DOHH2 (cell line): ENCODE measurements around the gene TMTC1.

ENCODE experiments used
- H3F3A ChIP-seq: fragments of 200-600 bp; sonication (generic), shearing (Covaris generic); 2 replicates; pipeline ENCODE4 v1.6.0; 2016; ENCODE audit warnings: antibody characterized with exemption, mild to moderate bottlenecking; ENCODE audit not compliant: control insufficient read depth, insufficient read depth
- H3K27ac ChIP-seq: fragments of 200-600 bp; sonication (generic); 2 replicates; pipeline ENCODE4 v1.5.1; 2014; ENCODE audit warnings: low read depth, mild to moderate bottlenecking, low read length, moderate library complexity
- H3K27me3 ChIP-seq: fragments of 200-600 bp; sonication (generic); 2 replicates; pipeline ENCODE4 v1.6.1; 2014; ENCODE audit warnings: mild to moderate bottlenecking, low read length, mixed read lengths; ENCODE audit not compliant: control insufficient read depth
- H3K36me3 ChIP-seq: fragments of 200-600 bp; sonication (generic); 2 replicates; pipeline ENCODE4 v1.6.1; 2014; ENCODE audit warnings: mild to moderate bottlenecking, low read length, moderate library complexity, mixed read lengths; ENCODE audit not compliant: control insufficient read depth
- H3K4me1 ChIP-seq: fragments of 200-600 bp; sonication (generic); 2 replicates; pipeline ENCODE4 v1.6.1; 2014; ENCODE audit warnings: mild to moderate bottlenecking, low read length, mixed read lengths; ENCODE audit not compliant: control insufficient read depth
- H3K4me2 ChIP-seq: fragments of 200-600 bp; sonication (generic); 2 replicates; pipeline ENCODE4 v1.6.0; 2014; ENCODE audit warnings: mild to moderate bottlenecking, low read length, moderate library complexity
- H3K4me3 ChIP-seq: fragments of 200-600 bp; sonication (generic); 2 replicates; pipeline ENCODE4 v1.5.1; 2014; ENCODE audit warnings: mild to moderate bottlenecking, low read length, mixed read lengths
- H3K79me2 ChIP-seq: fragments of 200-600 bp; sonication (generic); 2 replicates; pipeline ENCODE4 v1.6.1; 2014; ENCODE audit warnings: mild to moderate bottlenecking, low read length, mixed read lengths; ENCODE audit not compliant: control insufficient read depth
- H3K9me2 ChIP-seq: fragments of 200-600 bp; sonication (generic); replicated peaks from 2 replicates; pipeline ENCODE4 v1.6.1; 2014; ENCODE audit warnings: mild to moderate bottlenecking, low read length, mixed read lengths; ENCODE audit not compliant: control insufficient read depth
- H3K9me3 ChIP-seq: fragments of 200-600 bp; sonication (generic); 2 replicates; pipeline ENCODE4 v1.6.1; 2014; ENCODE audit warnings: antibody characterized with exemption, low read length, mixed read lengths; ENCODE audit not compliant: control insufficient read depth, insufficient read depth
- H4K20me1 ChIP-seq: fragments of 200-600 bp; sonication (generic); 2 replicates; pipeline ENCODE4 v1.6.0; 2014; ENCODE audit warnings: low read depth, mild to moderate bottlenecking, antibody characterized with exemption, low read length, moderate library complexity; ENCODE audit not compliant: control insufficient read depth, insufficient read depth
- EZH2phosphoT487 ChIP-seq: fragments of 200-600 bp; sonication (generic); IDR thresholded peaks from 2 replicates; pipeline ENCODE4 v1.6.1; 2017; ENCODE audit warnings: borderline replicate concordance, mild to moderate bottlenecking, antibody characterized with exemption, low read length, moderate library complexity, mixed read lengths
- TF ChIP-seq, protein P1 (sequence below): fragments of 200-600 bp; sonication (generic); IDR thresholded peaks from one replicate; pipeline ENCODE4 v1.5.1; 2014; ENCODE audit warnings: antibody characterized with exemption, mild to moderate bottlenecking, low read depth, low read length; ENCODE audit not compliant: poor library complexity, severe bottlenecking

The TMTC1 gene

DNA sequence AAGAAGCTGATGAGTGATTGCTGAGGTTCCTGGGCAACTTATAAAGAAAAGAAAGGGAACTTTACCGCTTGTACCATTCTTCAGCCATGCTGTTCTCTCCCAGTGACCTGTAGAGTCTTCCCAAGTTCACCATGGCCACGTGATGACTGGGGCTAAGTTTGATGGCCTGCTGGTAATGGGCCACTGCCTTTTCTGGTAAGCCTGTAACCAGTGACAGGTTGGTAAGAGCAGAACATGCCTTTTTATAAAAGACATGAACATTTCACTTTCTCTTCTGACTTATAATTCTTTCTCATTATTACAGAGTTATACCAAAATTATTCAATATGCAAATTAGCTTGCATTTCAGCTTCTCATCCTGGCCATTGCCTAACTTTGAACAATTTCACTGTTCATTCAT lies 265.3 kb downstream of the TMTC1 start:
- no peak for TF ChIP-seq EZH2phosphoT487
- TF ChIP-seq, protein P1, sequence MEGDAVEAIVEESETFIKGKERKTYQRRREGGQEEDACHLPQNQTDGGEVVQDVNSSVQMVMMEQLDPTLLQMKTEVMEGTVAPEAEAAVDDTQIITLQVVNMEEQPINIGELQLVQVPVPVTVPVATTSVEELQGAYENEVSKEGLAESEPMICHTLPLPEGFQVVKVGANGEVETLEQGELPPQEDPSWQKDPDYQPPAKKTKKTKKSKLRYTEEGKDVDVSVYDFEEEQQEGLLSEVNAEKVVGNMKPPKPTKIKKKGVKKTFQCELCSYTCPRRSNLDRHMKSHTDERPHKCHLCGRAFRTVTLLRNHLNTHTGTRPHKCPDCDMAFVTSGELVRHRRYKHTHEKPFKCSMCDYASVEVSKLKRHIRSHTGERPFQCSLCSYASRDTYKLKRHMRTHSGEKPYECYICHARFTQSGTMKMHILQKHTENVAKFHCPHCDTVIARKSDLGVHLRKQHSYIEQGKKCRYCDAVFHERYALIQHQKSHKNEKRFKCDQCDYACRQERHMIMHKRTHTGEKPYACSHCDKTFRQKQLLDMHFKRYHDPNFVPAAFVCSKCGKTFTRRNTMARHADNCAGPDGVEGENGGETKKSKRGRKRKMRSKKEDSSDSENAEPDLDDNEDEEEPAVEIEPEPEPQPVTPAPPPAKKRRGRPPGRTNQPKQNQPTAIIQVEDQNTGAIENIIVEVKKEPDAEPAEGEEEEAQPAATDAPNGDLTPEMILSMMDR = no peak
- Histone ChIP-seq H3K4me3 (no peak overlapping the region), H3K4me1 (no peaks in the 10 kb centered on the region), H3K9me2 (no peaks in the 10 kb centered on the region), H4K20me1 (no peaks in the 10 kb centered on the region), H3K4me2 (no peak overlapping the region), H3K36me3 (no peaks in the 10 kb centered on the region), H3K9me3 (no peaks in the 10 kb centered on the region), H3F3A (no peaks in the 10 kb centered on the region), H3K79me2 (no peaks in the 10 kb centered on the region), H3K27ac (no peak overlapping the region), H3K27me3 (peaks cover 2% of the 10 kb centered on the region; the same call in 1 of the 2 replicates)

DNA sequence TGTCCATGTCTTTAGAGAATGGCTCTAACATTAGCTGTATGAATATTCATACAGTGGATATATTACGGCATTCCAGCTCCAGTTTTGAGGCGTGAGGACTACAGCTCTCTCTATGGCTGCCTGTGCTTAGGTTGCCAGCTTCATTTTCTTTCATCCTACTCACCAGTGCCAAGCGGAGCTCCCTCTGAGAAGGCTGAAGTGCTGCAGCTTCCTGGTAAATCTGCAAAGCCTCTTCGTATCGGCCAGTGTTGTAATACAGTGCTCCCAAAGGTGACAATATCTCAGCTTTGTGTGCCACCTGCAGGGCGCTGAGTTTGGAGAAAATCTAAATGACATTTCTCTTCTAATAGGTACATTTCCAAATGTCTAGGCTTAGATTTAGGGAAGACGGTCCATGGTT lies 266.5 kb downstream of the TMTC1 start:
- H3K27ac ChIP-seq = no peak overlapping the region
- peaks cover 6% of the 10 kb centered on the region; the same call in 1 of the 2 replicates for H3K27me3 ChIP-seq
- H3K4me3 ChIP-seq = no peak overlapping the region
- no peaks in the 10 kb centered on the region for H4K20me1 ChIP-seq
- H3K9me2 ChIP-seq = no peaks in the 10 kb centered on the region
- H3K36me3 ChIP-seq = no peaks in the 10 kb centered on the region
- no peaks in the 10 kb centered on the region for H3K9me3 ChIP-seq
- no peak for TF ChIP-seq EZH2phosphoT487
- TF ChIP-seq, protein P1 = no peak
- H3K79me2 ChIP-seq = no peaks in the 10 kb centered on the region
- H3K4me2 ChIP-seq = no peak overlapping the region
- H3F3A ChIP-seq = no peaks in the 10 kb centered on the region
- no peaks in the 10 kb centered on the region for H3K4me1 ChIP-seq

DNA sequence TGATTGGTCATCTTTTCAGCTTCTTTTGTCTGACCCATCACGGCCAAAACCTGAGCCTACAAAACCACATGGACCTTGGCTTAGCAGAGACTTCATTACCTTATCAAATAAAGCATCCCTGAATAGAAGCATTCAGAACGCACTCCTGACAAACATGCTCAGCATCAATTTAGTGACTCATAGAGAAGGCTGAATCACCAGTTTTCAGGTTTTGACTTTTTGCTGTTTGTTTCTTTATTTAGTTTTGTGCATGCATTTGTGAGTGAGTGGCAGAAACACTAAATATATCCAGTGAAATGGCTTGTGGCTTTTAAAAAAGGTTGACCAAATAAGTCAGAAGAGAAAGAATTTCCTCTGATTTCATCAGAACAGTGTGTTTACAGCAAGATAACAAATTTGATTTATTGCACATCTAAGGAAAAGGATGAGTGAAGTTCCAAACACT lies 267.3 kb downstream of the TMTC1 start:
- H3K27ac ChIP-seq = no peak overlapping the region
- no peaks in the 10 kb centered on the region for H3K79me2 ChIP-seq
- no peaks in the 10 kb centered on the region for H4K20me1 ChIP-seq
- H3K4me2 ChIP-seq = no peak overlapping the region
- TF ChIP-seq, protein P1 = no peak
- TF ChIP-seq EZH2phosphoT487 = no peak
- H3K4me1 ChIP-seq = no peaks in the 10 kb centered on the region
- no peaks in the 10 kb centered on the region for H3F3A ChIP-seq
- H3K9me3 ChIP-seq = no peaks in the 10 kb centered on the region
- no peaks in the 10 kb centered on the region for H3K36me3 ChIP-seq
- H3K4me3 ChIP-seq = no peak overlapping the region
- H3K27me3 ChIP-seq = peaks cover 6% of the 10 kb centered on the region; the same call in 1 of the 2 replicates
- no peaks in the 10 kb centered on the region for H3K9me2 ChIP-seq
